HG02571 (cell line): ENCODE data around the gene CDC42EP2.

ENCODE experiments used
- ATAC-seq: cut with Tn5 transposase; IDR thresholded peaks from one replicate; pipeline ENCODE4 v1.9.1; 2021; ENCODE audit warnings: mild to moderate bottlenecking, moderate library complexity; ENCODE audit not compliant: unreplicated experiment

CDC42EP2 gene

GRCh38 chr11:65355013-65355775 lies 40.5 kb downstream of the CDC42EP2 start:
- peak; percentile 24 for ATAC-seq

- no peak for ATAC-seq
These were observed 41.2 kb downstream of the CDC42EP2 start for GRCh38 chr11:65355776-65356393.

- ATAC-seq: no peak
These were observed 41.8 kb downstream of the CDC42EP2 start for GRCh38 chr11:65356394-65356972.

GRCh38 chr11:65357856-65358356 lies 43.2 kb downstream of the CDC42EP2 start:
- no peak for ATAC-seq

GRCh38 chr11:65362320-65362931 lies 47.8 kb downstream of the CDC42EP2 start:
- no peak for ATAC-seq

- no peak for ATAC-seq
These were observed 48.3 kb downstream of the CDC42EP2 start for GRCh38 chr11:65362966-65363365.

GRCh38 chr11:65363770-65364169 lies 49.1 kb downstream of the CDC42EP2 start:
- ATAC-seq: no peak

- no peak for ATAC-seq
These were observed 51.7 kb downstream of the CDC42EP2 start for GRCh38 chr11:65366340-65366773.

- ATAC-seq: no peak
These were observed 56.0 kb downstream of the CDC42EP2 start for GRCh38 chr11:65370659-65371049.
